Esophagus squamous epithelium (tissue), 5 donors: ENCODE measurements around the gene RPL5. TPM values are rescaled to one million over a fixed set of nuclear protein-coding genes. Genes with fewer than 3 reads are reported as not detected.
A peak's percentile ranks its signal among the peaks of the same experiment; 100 is the strongest.
"Not testable (repeated sequence)": the region's sequence is repeated elsewhere in the genome, so short reads cannot be mapped to it uniquely, and the experiment has no call there.

Experiments
- DNase-seq: peaks from one replicate; lab custom pipeline; 2025; lab: John Stamatoyannopoulos, UW
- H3K27ac ChIP-seq, 4 donors: fragments of 200-600 bp; sonication (generic); one replicate each; pipeline ENCODE4 v1.5.1; 2016 to 2019; ENCODE audit warnings: mild to moderate bottlenecking in 1 of 4
- H3K27me3 ChIP-seq, 4 donors: fragments of 200-600 bp; sonication (generic); 1 replicate in 3 of 4; 2 replicates in 1 of 4; pipeline versions ENCODE4 v1.5.1 to v1.6.0; 2017 to 2021; ENCODE audit warnings: antibody characterized with exemption in 1 of 4
- H3K36me3 ChIP-seq, 3 donors: fragments of 200-600 bp; sonication (generic); one replicate each; pipeline ENCODE4 v1.5.1; 2016 to 2019
- H3K4me1 ChIP-seq, 3 donors: fragments of 200-600 bp; sonication (generic); one replicate each; pipeline ENCODE4 v1.5.1; 2017 to 2019
- H3K4me3 ChIP-seq, 4 donors: fragments of 200-600 bp; sonication (generic); 1 replicate in 3 of 4; 2 replicates in 1 of 4; pipeline ENCODE4 v1.5.1; 2016 to 2019; ENCODE audit warnings: mild to moderate bottlenecking in 2 of 4, moderate library complexity in 1 of 4
- H3K9me3 ChIP-seq, 3 donors: fragments of 200-600 bp; sonication (generic); one replicate each; pipeline ENCODE4 v1.5.1; 2016 to 2019
- CTCF ChIP-seq, 6 experiments: fragments of 450-650 bp in 4 of 6; fragments of 200-600 bp in 2 of 6; sonication (generic) in 2 of 6; IDR thresholded peaks; one replicate each; pipeline ENCODE4 v1.5.1; 2016 to 2019; ENCODE audit warnings: antibody characterized with exemption in 6 of 6, mild to moderate bottlenecking in 4 of 6, moderate library complexity in 4 of 6
- POLR2A ChIP-seq, 4 donors: fragments of 450-650 bp; IDR thresholded peaks; one replicate each; pipeline ENCODE4 v1.6.1; 2017; ENCODE audit warnings: antibody characterized with exemption in 4 of 4, mild to moderate bottlenecking in 4 of 4, moderate library complexity in 3 of 4
- WGBS, 2 donors: methylation state at CpG; one replicate each; pipeline ENCODE4 v1.1.5; 2018; 5-methylcytosine and 5-hydroxymethylcytosine counted together
- intact Hi-C: fragments of 100-400 bp; cut with DNase I; formaldehyde crosslinking; loops from one replicate; pipeline ENCODE4 v1.15.0; 2022
- total RNA-seq, 4 donors: library from RNA; depleted of rRNA; stranded (reverse); fragments of >200 nt; gene quantifications; one replicate each; pipeline ENCODE4 v1.1.0, GENCODE V29; 2016
- donor health status: DM: yes; HTN: yes; CAD: no.

RPL5 gene
- 1,000 to 10,000 TPM in 3 of 4 donors, 100 to 1,000 TPM in 1; 828 to 2,443 (median 1,463) TPM for total RNA-seq

GRCh38 chr1:92831762-92832536 is at the start of gene RPL5:
TSS of gene RPL5 (plus strand) at chr1:92832040. CDS start at chr1:92832115, 75 bp downstream.
- H3K36me3 ChIP-seq: peaks cover 0 to 36% (median 6%) of the 10 kb centered on the region in 3 donors
- TF ChIP-seq POLR2A (IDR thresholded peaks at IDR 0.05) (peak in 3 of 4 donors; percentile 88 to 95 (median 90)), CTCF (IDR thresholded peaks at IDR 0.05) (peak; percentile 86 to 99 (median 96))
- WGBS, 2 donors: 0 to 1% methylated on average over 21 to 25 of the region's 57 CpGs
- H3K4me1 ChIP-seq: peaks cover 21 to 46% (median 31%) of the 10 kb centered on the region in 3 donors
- intact Hi-C loops: no loop called here
- peak; percentile 69 for DNase-seq
- peak within 1 kb of the TSS; percentile 78 to 100 (median 85) for H3K4me3 ChIP-seq
- no peaks in the 10 kb centered on the region for H3K9me3 ChIP-seq
- H3K27ac ChIP-seq: peak within 1 kb of the TSS; percentile 94 to 99 (median 96)
- no peaks in the 10 kb centered on the region for H3K27me3 ChIP-seq

- 53 to 59% methylated on average over 14 of the region's 14 CpGs for WGBS, 2 donors
- TF ChIP-seq CTCF (IDR thresholded peaks at IDR 0.05): peak in 1 of 6 experiments; percentile 9
- Histone ChIP-seq H3K27ac (peak overlapping the region in 3 of 4 donors; percentile 95 to 99 (median 98)), H3K4me3 (peak overlapping the region; percentile 72 to 93 (median 85)), H3K4me1 (peaks cover 0 to 26% (median 0%) of the 10 kb centered on the region in 3 donors)
- DNase-seq, H3K36me3 ChIP-seq, intact Hi-C loops, H3K27me3 ChIP-seq, H3K9me3 ChIP-seq: not testable (repeated sequence)
Measured at GRCh38 chr1:92783550-92783949, 48.3 kb upstream of the RPL5 start.

- TF ChIP-seq CTCF (IDR thresholded peaks at IDR 0.05) (no peak), POLR2A (IDR thresholded peaks at IDR 0.05) (no peak)
- Histone ChIP-seq H3K9me3 (no peaks in the 10 kb centered on the region), H3K4me3 (peak overlapping the region; percentile 72 to 93 (median 85)), H3K36me3 (no peaks in the 10 kb centered on the region), H3K27ac (peak overlapping the region; percentile 95 to 99 (median 97)), H3K27me3 (no peaks in the 10 kb centered on the region), H3K4me1 (peaks cover 0 to 26% (median 0%) of the 10 kb centered on the region in 3 donors)
- intact Hi-C loops: no loop called here
- no peak for DNase-seq
- WGBS, 2 donors: 1 to 4% methylated on average over 7 to 10 of the region's 25 CpGs
Measured at GRCh38 chr1:92784021-92784638, 47.7 kb upstream of the RPL5 start.

- WGBS, 2 donors: 0% methylated on average over 1 to 55 of the region's 94 CpGs
- H3K27ac ChIP-seq: peak within 1 kb of the TSS; percentile 95 to 99 (median 97)
- intact Hi-C loops: no loop called here
- H3K27me3 ChIP-seq: no peaks in the 10 kb centered on the region
- DNase-seq: peak; percentile 70
- H3K36me3 ChIP-seq: no peaks in the 10 kb centered on the region
- TF ChIP-seq CTCF (IDR thresholded peaks at IDR 0.05) (peak in 2 of 6 experiments; percentile 2 to 18), POLR2A (IDR thresholded peaks at IDR 0.05) (peak in 2 of 4 donors; percentile 48 to 72)
- H3K4me1 ChIP-seq: peaks cover 0 to 26% (median 0%) of the 10 kb centered on the region in 3 donors
- H3K9me3 ChIP-seq: no peaks in the 10 kb centered on the region
- H3K4me3 ChIP-seq: peak within 1 kb of the TSS; percentile 72 to 93 (median 85)
Measured at GRCh38 chr1:92784639-92785500, 47.0 kb upstream of the RPL5 start, which contains the start of gene EVI5. TSS of gene EVI5 (minus strand) at chr1:92785108. CDS start at chr1:92736546, 48,562 bp downstream.
